HEK293 (cell line): ENCODE results near the gene ARF5.

Source experiments
- CTCF ChIA-PET: fragments of 350-600 bp; formaldehyde crosslinking; extraction: SDS; loops from one replicate; lab custom pipeline; 2021; ENCODE audit warnings: antibody characterized with exemption; lab: Yijun Ruan, JAX
- POLR2A ChIA-PET: fragments of 300-600 bp; formaldehyde crosslinking; extraction: SDS; loops from one replicate; lab custom pipeline; 2020; ENCODE audit warnings: antibody characterized with exemption, inconsistent platforms; lab: Yijun Ruan, JAX
- H3K27ac ChIP-seq: fragments of 200-500 bp; sonication (Bioruptor generic); 2 replicates; pipeline ENCODE4 v1.5.1; 2014; ENCODE audit warnings: low read depth, low read length, control low read depth, inconsistent platforms; ENCODE audit errors: extremely low read depth
- H3K36me3 ChIP-seq, 2 experiments: fragments of 200-500 bp in 1 of 2; sonication (Bioruptor generic) in 1 of 2; 1 replicate in 1 of 2; 2 replicates in 1 of 2; pipeline ENCODE4 v1.5.1; 2014 to 2017; ENCODE audit warnings: inconsistent platforms in 2 of 2, low read length in 2 of 2; ENCODE audit not compliant: control insufficient read depth in 2 of 2, insufficient read depth in 1 of 2
- H3K4me1 ChIP-seq: fragments of 200-500 bp; sonication (Bioruptor generic); 2 replicates; pipeline ENCODE4 v1.5.1; 2014; ENCODE audit warnings: mild to moderate bottlenecking, low read length, inconsistent platforms; ENCODE audit not compliant: control insufficient read depth, insufficient read depth
- H3K4me3 ChIP-seq: 2 replicates; pipeline ENCODE4 v1.5.1; 2011; ENCODE audit warnings: low read depth, mild to moderate bottlenecking, control low read depth, low read length, moderate library complexity
- H3K9me3 ChIP-seq: fragments of 200-500 bp; sonication (Bioruptor generic); 2 replicates; pipeline ENCODE4 v1.5.1; 2014; ENCODE audit warnings: low read depth, low read length, inconsistent platforms; ENCODE audit not compliant: control insufficient read depth, insufficient read depth
- HOXA7 ChIP-seq: sonication (generic); formaldehyde crosslinking; IDR thresholded peaks from 2 replicates; pipeline ENCODE4 v1.8.1; 2022; ENCODE audit warnings: missing genetic modification reagents, borderline replicate concordance
- HOXD13 ChIP-seq: sonication (generic); formaldehyde crosslinking; IDR thresholded peaks from 2 replicates; pipeline ENCODE4 v1.8.0; 2022; ENCODE audit warnings: missing genetic modification reagents, borderline replicate concordance
- KLF9 ChIP-seq: fragments of 450-650 bp; formaldehyde crosslinking; IDR thresholded peaks from 2 replicates; pipeline ENCODE4 v1.5.1; 2016; ENCODE audit warnings: missing biosample characterization, missing genetic modification characterization, low read depth
- WT1 ChIP-seq: fragments of 450-650 bp; formaldehyde crosslinking; IDR thresholded peaks from 2 replicates; pipeline ENCODE4 v1.5.1; 2016; ENCODE audit warnings: missing biosample characterization, missing genetic modification characterization
- ZBTB17 ChIP-seq: fragments of 450-650 bp; formaldehyde crosslinking; IDR thresholded peaks from 2 replicates; pipeline ENCODE4 v1.5.1; 2016; ENCODE audit warnings: missing biosample characterization, missing genetic modification characterization
- ZBTB6 ChIP-seq: fragments of 450-650 bp; formaldehyde crosslinking; IDR thresholded peaks from 2 replicates; pipeline ENCODE4 v1.5.1; 2017; ENCODE audit warnings: missing biosample characterization, missing genetic modification characterization
- ZFP37 ChIP-seq: fragments of 450-650 bp; formaldehyde crosslinking; IDR thresholded peaks from 2 replicates; pipeline ENCODE4 v1.5.1; 2016; ENCODE audit warnings: missing biosample characterization, missing genetic modification characterization
- ZNF132 ChIP-seq: fragments of 450-650 bp; formaldehyde crosslinking; IDR thresholded peaks from 2 replicates; pipeline ENCODE4 v1.5.1; 2017; ENCODE audit warnings: missing biosample characterization, missing genetic modification characterization, borderline replicate concordance
- ZNF174 ChIP-seq: fragments of 450-650 bp; formaldehyde crosslinking; IDR thresholded peaks from 2 replicates; pipeline ENCODE4 v1.5.0; 2017; ENCODE audit warnings: missing biosample characterization, mild to moderate bottlenecking, missing genetic modification characterization
- ZNF19 ChIP-seq: fragments of 450-650 bp; formaldehyde crosslinking; IDR thresholded peaks from 2 replicates; pipeline ENCODE4; 2016; ENCODE audit warnings: missing biosample characterization, missing genetic modification characterization, low read depth
- ZNF391 ChIP-seq: fragments of 450-650 bp; formaldehyde crosslinking; IDR thresholded peaks from 2 replicates; pipeline ENCODE4 v1.5.1; 2016; ENCODE audit warnings: low read depth, missing biosample characterization, missing genetic modification characterization, borderline replicate concordance
- ZNF423 ChIP-seq: fragments of 450-650 bp; formaldehyde crosslinking; IDR thresholded peaks from 2 replicates; pipeline ENCODE4 v1.5.1; 2016; ENCODE audit warnings: missing biosample characterization, missing genetic modification characterization
- ZNF473 ChIP-seq: fragments of 450-650 bp; formaldehyde crosslinking; IDR thresholded peaks from 2 replicates; pipeline ENCODE4 v1.5.1; 2017; ENCODE audit warnings: missing biosample characterization, missing genetic modification characterization
- ZNF530 ChIP-seq: fragments of 450-650 bp; formaldehyde crosslinking; IDR thresholded peaks from 2 replicates; pipeline ENCODE4 v1.5.1; 2016; ENCODE audit warnings: low read depth, missing biosample characterization, missing genetic modification characterization
- ZNF621 ChIP-seq: fragments of 450-650 bp; formaldehyde crosslinking; IDR thresholded peaks from 2 replicates; pipeline ENCODE4 v1.5.1; 2017; ENCODE audit warnings: missing biosample characterization, missing genetic modification characterization
- ZNF654 ChIP-seq: fragments of 450-650 bp; formaldehyde crosslinking; IDR thresholded peaks from 2 replicates; pipeline ENCODE4 v1.5.1; 2016; ENCODE audit warnings: low read depth, missing biosample characterization, missing genetic modification characterization
- ZSCAN18 ChIP-seq: fragments of 450-650 bp; formaldehyde crosslinking; IDR thresholded peaks from 2 replicates; pipeline ENCODE4 v1.5.1; 2016; ENCODE audit warnings: missing biosample characterization, missing genetic modification characterization
- TF ChIP-seq, protein P1 (sequence below): fragments of 450-650 bp; formaldehyde crosslinking; conservative IDR thresholded peaks from 2 replicates; pipeline ENCODE4 v1.5.1; 2016; ENCODE audit warnings: low read depth, missing biosample characterization, missing genetic modification characterization
- TF ChIP-seq, protein P2 (sequence below): fragments of 450-650 bp; formaldehyde crosslinking; IDR thresholded peaks from 2 replicates; pipeline ENCODE4 v1.5.1; 2016; ENCODE audit warnings: missing biosample characterization, missing genetic modification characterization
- TF ChIP-seq, protein P3 (sequence below): fragments of 450-650 bp; formaldehyde crosslinking; IDR thresholded peaks from 2 replicates; pipeline ENCODE4 v1.5.1; 2016; ENCODE audit warnings: missing biosample characterization, missing genetic modification characterization
- TF ChIP-seq, protein P4 (sequence below): fragments of 450-650 bp; formaldehyde crosslinking; IDR thresholded peaks from 2 replicates; pipeline ENCODE4 v1.5.0; 2017; ENCODE audit warnings: missing biosample characterization, missing genetic modification characterization, borderline replicate concordance

Gene ARF5

GRCh38 chr7:127628445-127628844 lies 40.2 kb downstream of the ARF5 start (continued):
- no peak for TF ChIP-seq ZBTB6 (tag by site-specific recombination)
- no peak for TF ChIP-seq ZNF473 (tag by site-specific recombination)
- TF ChIP-seq ZNF530 (tag by site-specific recombination): no peak
- no peak for TF ChIP-seq HOXD13
- TF ChIP-seq WT1: no peak
- no peak for TF ChIP-seq ZSCAN18
- TF ChIP-seq ZNF621 (tag by site-specific recombination): no peak
- TF ChIP-seq ZNF423: no peak
- TF ChIP-seq ZNF174 (tag by site-specific recombination): no peak

DNA sequence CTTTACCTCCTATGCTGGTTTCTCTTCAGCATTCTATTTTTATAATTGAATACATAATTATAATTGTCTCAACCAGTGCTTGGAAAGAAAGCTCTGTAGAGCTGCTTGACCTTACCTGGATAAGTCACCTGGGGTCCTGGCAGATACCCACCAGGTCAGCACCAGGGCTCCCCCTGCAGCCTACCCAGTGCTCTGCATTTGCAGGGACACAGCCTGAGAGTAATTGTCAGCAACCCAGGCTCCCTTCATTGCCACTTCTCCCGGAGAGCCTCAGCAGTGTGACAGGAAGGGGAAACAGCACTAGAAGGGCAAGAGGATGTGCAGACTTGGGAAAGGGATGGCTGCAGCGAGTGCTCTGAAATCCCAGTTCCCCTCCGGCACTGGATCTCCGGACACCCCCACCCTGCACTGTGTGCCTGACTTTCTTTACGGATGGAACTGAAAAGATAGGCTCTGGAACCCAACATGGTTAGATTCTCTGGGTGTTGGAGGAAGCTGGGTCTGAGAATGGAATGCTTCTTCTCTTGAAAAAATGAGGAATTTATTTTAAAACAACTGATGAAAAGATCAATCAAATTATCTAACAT lies 41.1 kb downstream of the ARF5 start:
- Histone ChIP-seq H3K9me3 (no peaks in the 10 kb centered on the region), H3K4me1 (no peaks in the 10 kb centered on the region)
- POLR2A ChIA-PET: no interaction called here
- CTCF ChIA-PET: interaction anchor here (0.5 to 2.1 kb wide), 17 partner anchors 8 to 1870 kb away, joined by 3 to 17 read pairs (median 4); partner anchors contain the start of gene PAX4
- TF ChIP-seq, protein P1, sequence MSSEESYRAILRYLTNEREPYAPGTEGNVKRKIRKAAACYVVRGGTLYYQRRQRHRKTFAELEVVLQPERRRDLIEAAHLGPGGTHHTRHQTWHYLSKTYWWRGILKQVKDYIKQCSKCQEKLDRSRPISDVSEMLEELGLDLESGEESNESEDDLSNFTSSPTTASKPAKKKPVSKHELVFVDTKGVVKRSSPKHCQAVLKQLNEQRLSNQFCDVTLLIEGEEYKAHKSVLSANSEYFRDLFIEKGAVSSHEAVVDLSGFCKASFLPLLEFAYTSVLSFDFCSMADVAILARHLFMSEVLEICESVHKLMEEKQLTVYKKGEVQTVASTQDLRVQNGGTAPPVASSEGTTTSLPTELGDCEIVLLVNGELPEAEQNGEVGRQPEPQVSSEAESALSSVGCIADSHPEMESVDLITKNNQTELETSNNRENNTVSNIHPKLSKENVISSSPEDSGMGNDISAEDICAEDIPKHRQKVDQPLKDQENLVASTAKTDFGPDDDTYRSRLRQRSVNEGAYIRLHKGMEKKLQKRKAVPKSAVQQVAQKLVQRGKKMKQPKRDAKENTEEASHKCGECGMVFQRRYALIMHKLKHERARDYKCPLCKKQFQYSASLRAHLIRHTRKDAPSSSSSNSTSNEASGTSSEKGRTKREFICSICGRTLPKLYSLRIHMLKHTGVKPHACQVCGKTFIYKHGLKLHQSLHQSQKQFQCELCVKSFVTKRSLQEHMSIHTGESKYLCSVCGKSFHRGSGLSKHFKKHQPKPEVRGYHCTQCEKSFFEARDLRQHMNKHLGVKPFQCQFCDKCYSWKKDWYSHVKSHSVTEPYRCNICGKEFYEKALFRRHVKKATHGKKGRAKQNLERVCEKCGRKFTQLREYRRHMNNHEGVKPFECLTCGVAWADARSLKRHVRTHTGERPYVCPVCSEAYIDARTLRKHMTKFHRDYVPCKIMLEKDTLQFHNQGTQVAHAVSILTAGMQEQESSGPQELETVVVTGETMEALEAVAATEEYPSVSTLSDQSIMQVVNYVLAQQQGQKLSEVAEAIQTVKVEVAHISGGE (tag by site-specific recombination): peak; percentile 52
- TF ChIP-seq ZNF654 (tag by site-specific recombination) (peak; percentile 27), KLF9 (tag by site-specific recombination) (no peak), ZBTB17 (tag by site-specific recombination) (peak; percentile 40)
- TF ChIP-seq, protein P2, sequence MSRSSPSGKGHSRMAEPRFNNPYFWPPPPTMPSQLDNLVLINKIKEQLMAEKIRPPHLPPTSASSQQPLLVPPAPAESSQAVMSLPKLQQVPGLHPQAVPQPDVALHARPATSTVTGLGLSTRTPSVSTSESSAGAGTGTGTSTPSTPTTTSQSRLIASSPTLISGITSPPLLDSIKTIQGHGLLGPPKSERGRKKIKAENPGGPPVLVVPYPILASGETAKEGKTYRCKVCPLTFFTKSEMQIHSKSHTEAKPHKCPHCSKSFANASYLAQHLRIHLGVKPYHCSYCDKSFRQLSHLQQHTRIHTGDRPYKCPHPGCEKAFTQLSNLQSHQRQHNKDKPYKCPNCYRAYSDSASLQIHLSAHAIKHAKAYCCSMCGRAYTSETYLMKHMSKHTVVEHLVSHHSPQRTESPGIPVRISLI (tag by site-specific recombination): 0 out of 2 replicates have a peak, but pooled peaks have one; percentile 29
- TF ChIP-seq, all 188 proteins: peak for 4
- Histone ChIP-seq H3K36me3 (no peaks in the 10 kb centered on the region), H3K4me3 (no peak overlapping the region), H3K27ac (no peak overlapping the region)

- Histone ChIP-seq H3K4me3 (no peak overlapping the region), H3K36me3 (no peaks in the 10 kb centered on the region), H3K9me3 (no peaks in the 10 kb centered on the region), H3K4me1 (no peaks in the 10 kb centered on the region), H3K27ac (no peak overlapping the region)
- POLR2A ChIA-PET: no interaction called here
- CTCF ChIA-PET: interaction anchor here (1.8 kb wide), 1 partner anchor 44 kb away, joined by 6 read pairs; the partner anchor contains the start of gene ARF5
- no peak for TF ChIP-seq ZNF19 (tag by site-specific recombination)
- TF ChIP-seq HOXA7 (CRISPR knock-in tag): no peak
- TF ChIP-seq, protein P3, sequence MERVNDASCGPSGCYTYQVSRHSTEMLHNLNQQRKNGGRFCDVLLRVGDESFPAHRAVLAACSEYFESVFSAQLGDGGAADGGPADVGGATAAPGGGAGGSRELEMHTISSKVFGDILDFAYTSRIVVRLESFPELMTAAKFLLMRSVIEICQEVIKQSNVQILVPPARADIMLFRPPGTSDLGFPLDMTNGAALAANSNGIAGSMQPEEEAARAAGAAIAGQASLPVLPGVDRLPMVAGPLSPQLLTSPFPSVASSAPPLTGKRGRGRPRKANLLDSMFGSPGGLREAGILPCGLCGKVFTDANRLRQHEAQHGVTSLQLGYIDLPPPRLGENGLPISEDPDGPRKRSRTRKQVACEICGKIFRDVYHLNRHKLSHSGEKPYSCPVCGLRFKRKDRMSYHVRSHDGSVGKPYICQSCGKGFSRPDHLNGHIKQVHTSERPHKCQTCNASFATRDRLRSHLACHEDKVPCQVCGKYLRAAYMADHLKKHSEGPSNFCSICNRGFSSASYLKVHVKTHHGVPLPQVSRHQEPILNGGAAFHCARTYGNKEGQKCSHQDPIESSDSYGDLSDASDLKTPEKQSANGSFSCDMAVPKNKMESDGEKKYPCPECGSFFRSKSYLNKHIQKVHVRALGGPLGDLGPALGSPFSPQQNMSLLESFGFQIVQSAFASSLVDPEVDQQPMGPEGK: no peak
- no peak for TF ChIP-seq ZNF132
- TF ChIP-seq, protein P4, sequence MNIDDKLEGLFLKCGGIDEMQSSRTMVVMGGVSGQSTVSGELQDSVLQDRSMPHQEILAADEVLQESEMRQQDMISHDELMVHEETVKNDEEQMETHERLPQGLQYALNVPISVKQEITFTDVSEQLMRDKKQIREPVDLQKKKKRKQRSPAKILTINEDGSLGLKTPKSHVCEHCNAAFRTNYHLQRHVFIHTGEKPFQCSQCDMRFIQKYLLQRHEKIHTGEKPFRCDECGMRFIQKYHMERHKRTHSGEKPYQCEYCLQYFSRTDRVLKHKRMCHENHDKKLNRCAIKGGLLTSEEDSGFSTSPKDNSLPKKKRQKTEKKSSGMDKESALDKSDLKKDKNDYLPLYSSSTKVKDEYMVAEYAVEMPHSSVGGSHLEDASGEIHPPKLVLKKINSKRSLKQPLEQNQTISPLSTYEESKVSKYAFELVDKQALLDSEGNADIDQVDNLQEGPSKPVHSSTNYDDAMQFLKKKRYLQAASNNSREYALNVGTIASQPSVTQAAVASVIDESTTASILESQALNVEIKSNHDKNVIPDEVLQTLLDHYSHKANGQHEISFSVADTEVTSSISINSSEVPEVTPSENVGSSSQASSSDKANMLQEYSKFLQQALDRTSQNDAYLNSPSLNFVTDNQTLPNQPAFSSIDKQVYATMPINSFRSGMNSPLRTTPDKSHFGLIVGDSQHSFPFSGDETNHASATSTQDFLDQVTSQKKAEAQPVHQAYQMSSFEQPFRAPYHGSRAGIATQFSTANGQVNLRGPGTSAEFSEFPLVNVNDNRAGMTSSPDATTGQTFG (tag by site-specific recombination): no peak
- TF ChIP-seq ZFP37: no peak
- TF ChIP-seq ZNF391: no peak
These were observed 44.2 kb downstream of the ARF5 start for GRCh38 chr7:127632276-127632910.
